MM.1S (cell line): ENCODE results near the gene DLGAP1.

Source experiments
- DNase-seq: peaks from one replicate; pipeline ENCODE4 v3.0.0-alpha.2; 2015
- H2AFZ ChIP-seq: fragments of 300-600 bp; sonication (generic); 2 replicates; pipeline ENCODE4 v1.6.0; 2016; ENCODE audit warnings: antibody characterized with exemption, low read length
- H3F3A ChIP-seq: fragments of 300-600 bp; sonication (generic); 2 replicates; pipeline ENCODE4 v1.6.1; 2016; ENCODE audit warnings: mild to moderate bottlenecking, antibody characterized with exemption, low read length, moderate library complexity, mixed read lengths; ENCODE audit not compliant: insufficient read depth
- H3K27ac ChIP-seq: fragments of 300-600 bp; sonication (generic); 2 replicates; pipeline ENCODE4 v1.5.1; 2016; ENCODE audit warnings: mild to moderate bottlenecking, low read length
- H3K27me3 ChIP-seq: fragments of 300-600 bp; sonication (generic); replicated peaks from 2 replicates; pipeline ENCODE4 v1.6.0; 2016; ENCODE audit warnings: low read length; ENCODE audit not compliant: insufficient read depth
- H3K36me3 ChIP-seq: fragments of 300-600 bp; sonication (generic); replicated peaks from 2 replicates; pipeline ENCODE4 v1.6.1; 2016; ENCODE audit warnings: mild to moderate bottlenecking, low read length, mixed read lengths; ENCODE audit not compliant: insufficient read depth
- H3K4me1 ChIP-seq: fragments of 300-600 bp; sonication (generic); 2 replicates; pipeline ENCODE4 v1.6.1; 2016; ENCODE audit warnings: low read length, mixed read lengths
- H3K4me2 ChIP-seq: fragments of 300-600 bp; sonication (generic); 2 replicates; pipeline ENCODE4 v1.6.0; 2016; ENCODE audit warnings: low read depth, low read length
- H3K4me3 ChIP-seq: fragments of 300-600 bp; sonication (generic); 2 replicates; pipeline ENCODE4 v1.5.1; 2016; ENCODE audit warnings: low read length, mixed read lengths
- H3K79me2 ChIP-seq: fragments of 300-600 bp; sonication (generic); 2 replicates; pipeline ENCODE4 v1.6.1; 2016; ENCODE audit warnings: mixed run types, low read length, mixed read lengths
- H3K9ac ChIP-seq: fragments of 300-600 bp; sonication (generic); 2 replicates; pipeline ENCODE4 v1.6.1; 2016; ENCODE audit warnings: low read length, mixed read lengths
- H3K9me2 ChIP-seq: fragments of 300-600 bp; sonication (generic); replicated peaks from 2 replicates; pipeline ENCODE4 v1.6.1; 2016; ENCODE audit warnings: mild to moderate bottlenecking, low read length, mixed read lengths; ENCODE audit not compliant: insufficient read depth
- H3K9me3 ChIP-seq: fragments of 300-600 bp; sonication (generic); replicated peaks from 2 replicates; pipeline ENCODE4 v1.6.1; 2016; ENCODE audit warnings: mild to moderate bottlenecking, low read length, mixed read lengths; ENCODE audit not compliant: insufficient read depth
- H4K20me1 ChIP-seq: fragments of 300-600 bp; sonication (generic); 2 replicates; pipeline ENCODE4 v1.6.1; 2016; ENCODE audit warnings: mild to moderate bottlenecking, low read length, moderate library complexity, mixed read lengths; ENCODE audit not compliant: insufficient read depth
- CTCF ChIP-seq: fragments of 300-600 bp; sonication (generic); IDR thresholded peaks from 2 replicates; pipeline ENCODE4 v1.5.1; 2016; ENCODE audit warnings: antibody characterized with exemption, low read length, mixed read lengths
- EZH2 ChIP-seq: fragments of 300-600 bp; sonication (generic); optimal IDR thresholded peaks from 2 replicates; pipeline ENCODE3; 2017; ENCODE audit warnings: low read depth, mild to moderate bottlenecking, antibody characterized with exemption, low read length, mixed read lengths
- EZH2phosphoT487 ChIP-seq: fragments of 300-600 bp; sonication (generic); IDR thresholded peaks from 2 replicates; pipeline ENCODE4 v1.6.1; 2018; ENCODE audit warnings: antibody characterized with exemption, low read length

DLGAP1 gene

GRCh38 chr18:4232656-4233055 lies 222.5 kb downstream of the DLGAP1 start:
- TF ChIP-seq CTCF (no peak), EZH2phosphoT487 (no peak), EZH2 (no peak)
- no peaks in the 10 kb centered on the region for H3K9me3 ChIP-seq
- no peaks in the 10 kb centered on the region for H4K20me1 ChIP-seq
- no peaks in the 10 kb centered on the region for H3K9me2 ChIP-seq
- H3K27me3 ChIP-seq: no peaks in the 10 kb centered on the region
- no peaks in the 10 kb centered on the region for H3F3A ChIP-seq
- DNase-seq: peak; percentile 39
- no peak overlapping the region for H3K4me3 ChIP-seq
- H3K79me2 ChIP-seq: no peaks in the 10 kb centered on the region
- H3K9ac ChIP-seq: no peak overlapping the region
- H3K36me3 ChIP-seq: no peaks in the 10 kb centered on the region
- H3K4me2 ChIP-seq: no peak overlapping the region
- no peak overlapping the region for H2AFZ ChIP-seq
- no peaks in the 10 kb centered on the region for H3K4me1 ChIP-seq
- no peak overlapping the region for H3K27ac ChIP-seq

GRCh38 chr18:4231260-4231659 lies 223.8 kb downstream of the DLGAP1 start:
- TF ChIP-seq EZH2phosphoT487 (no peak), EZH2 (no peak), CTCF (no peak)
- no peak overlapping the region for H3K27ac ChIP-seq
- H3K4me2 ChIP-seq: no peak overlapping the region
- no peaks in the 10 kb centered on the region for H3K9me3 ChIP-seq
- no peaks in the 10 kb centered on the region for H3K27me3 ChIP-seq
- H2AFZ ChIP-seq: no peak overlapping the region
- H3F3A ChIP-seq: no peaks in the 10 kb centered on the region
- no peaks in the 10 kb centered on the region for H3K4me1 ChIP-seq
- H3K9ac ChIP-seq: no peak overlapping the region
- H3K36me3 ChIP-seq: no peaks in the 10 kb centered on the region
- no peak for DNase-seq
- H4K20me1 ChIP-seq: no peaks in the 10 kb centered on the region
- H3K4me3 ChIP-seq: no peak overlapping the region
- no peaks in the 10 kb centered on the region for H3K79me2 ChIP-seq
- H3K9me2 ChIP-seq: no peaks in the 10 kb centered on the region

GRCh38 chr18:4230450-4231168 lies 224.5 kb downstream of the DLGAP1 start:
- H3K79me2 ChIP-seq: no peaks in the 10 kb centered on the region
- no peak overlapping the region for H3K4me2 ChIP-seq
- H2AFZ ChIP-seq: no peak overlapping the region
- no peaks in the 10 kb centered on the region for H3K9me3 ChIP-seq
- no peak overlapping the region for H3K27ac ChIP-seq
- no peak overlapping the region for H3K4me3 ChIP-seq
- no peaks in the 10 kb centered on the region for H3K36me3 ChIP-seq
- H3K27me3 ChIP-seq: no peaks in the 10 kb centered on the region
- H3K9me2 ChIP-seq: no peaks in the 10 kb centered on the region
- H3K9ac ChIP-seq: no peak overlapping the region
- DNase-seq: peak; percentile 8
- no peaks in the 10 kb centered on the region for H3F3A ChIP-seq
- no peak for TF ChIP-seq EZH2
- no peak for TF ChIP-seq CTCF
- TF ChIP-seq EZH2phosphoT487: no peak
- H4K20me1 ChIP-seq: no peaks in the 10 kb centered on the region
- no peaks in the 10 kb centered on the region for H3K4me1 ChIP-seq
